Fibroblast of skin of left biceps (primary cell): ENCODE measurements around the gene DYNLT1.

Source experiments
- DNase-seq, 2 experiments: peaks; one replicate each; pipeline ENCODE4 v3.0.0-alpha.2; 2013; ENCODE audit warnings: low read depth in 2 of 2

Gene DYNLT1

DNA sequence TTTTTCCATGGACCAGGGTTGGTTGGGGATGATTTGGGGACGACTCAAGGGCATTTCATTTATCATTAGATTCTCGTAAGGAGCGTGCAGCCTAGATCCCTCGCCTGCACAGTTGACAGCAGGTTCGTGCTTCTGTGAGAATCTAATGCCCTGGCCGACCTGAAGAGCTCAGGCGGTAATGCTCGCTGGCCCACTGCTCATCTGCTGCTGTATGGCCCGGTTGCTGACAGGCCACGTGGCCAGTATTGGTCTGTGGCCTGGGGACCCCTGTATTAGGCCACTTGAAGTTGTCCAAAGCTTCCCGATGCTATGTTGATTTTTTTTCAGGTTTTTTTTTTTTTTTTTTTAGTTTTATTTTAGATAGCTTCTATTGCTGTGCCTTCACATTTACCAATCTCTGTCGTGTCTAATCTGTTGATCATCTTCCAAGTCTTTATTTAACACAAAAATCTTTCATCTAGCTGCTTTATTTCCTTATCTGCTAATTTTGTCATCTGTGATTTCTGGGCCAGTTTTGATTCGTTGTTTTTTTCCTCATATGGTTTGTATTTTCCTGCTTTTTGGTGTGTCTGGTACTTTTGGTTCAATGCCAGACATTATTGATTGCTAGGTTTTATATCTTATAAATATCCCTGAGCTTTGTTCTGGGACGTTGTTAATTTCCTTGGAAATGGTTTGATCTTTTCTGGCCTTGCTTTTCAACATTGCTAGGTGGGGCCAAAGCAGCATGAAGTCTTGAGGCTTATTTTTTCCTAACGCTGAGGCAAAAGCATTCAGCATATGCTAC is 41.1 kb downstream of the DYNLT1 start:
- DNase-seq: no peak

DNA sequence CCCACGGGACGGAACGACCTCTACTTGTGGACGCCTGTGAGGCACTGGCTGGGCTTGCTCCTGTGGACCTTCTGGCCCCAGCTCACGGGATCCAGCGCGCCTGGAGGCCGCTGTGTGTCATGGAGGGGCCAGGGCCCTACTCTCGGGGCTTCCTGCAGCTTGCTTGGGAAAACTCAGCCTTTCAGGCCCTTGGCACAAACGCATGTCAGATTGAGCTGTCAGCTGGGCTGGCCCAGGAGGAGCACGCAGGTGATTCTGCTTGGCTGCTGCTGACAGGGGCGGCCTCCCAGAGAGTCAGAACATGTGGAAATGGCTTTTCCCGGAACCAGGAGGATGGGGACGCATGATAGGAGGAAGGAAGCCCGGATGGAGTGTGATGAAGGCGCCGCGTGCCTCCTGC is 44.9 kb downstream of the DYNLT1 start:
- no peak for DNase-seq

DNA sequence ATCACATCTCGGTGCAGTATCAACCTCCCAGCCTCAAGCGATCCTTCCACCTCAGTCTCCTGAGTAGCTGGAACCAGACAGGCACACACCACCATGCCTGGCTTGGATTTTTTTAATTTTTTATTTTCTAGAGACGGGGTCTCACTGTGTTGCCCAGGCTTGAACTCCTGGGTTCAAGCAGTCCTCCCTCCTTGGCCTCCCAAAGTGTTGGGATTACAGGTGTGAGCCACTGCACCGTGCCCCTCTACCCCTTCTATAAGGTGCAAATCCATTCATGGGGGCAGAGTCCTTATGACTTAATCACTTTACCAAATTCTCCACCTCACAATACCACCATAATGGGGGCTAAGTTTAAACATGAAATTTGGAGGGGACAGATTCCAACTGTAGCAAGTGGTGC is 47.0 kb downstream of the DYNLT1 start:
- no peak for DNase-seq

DNA sequence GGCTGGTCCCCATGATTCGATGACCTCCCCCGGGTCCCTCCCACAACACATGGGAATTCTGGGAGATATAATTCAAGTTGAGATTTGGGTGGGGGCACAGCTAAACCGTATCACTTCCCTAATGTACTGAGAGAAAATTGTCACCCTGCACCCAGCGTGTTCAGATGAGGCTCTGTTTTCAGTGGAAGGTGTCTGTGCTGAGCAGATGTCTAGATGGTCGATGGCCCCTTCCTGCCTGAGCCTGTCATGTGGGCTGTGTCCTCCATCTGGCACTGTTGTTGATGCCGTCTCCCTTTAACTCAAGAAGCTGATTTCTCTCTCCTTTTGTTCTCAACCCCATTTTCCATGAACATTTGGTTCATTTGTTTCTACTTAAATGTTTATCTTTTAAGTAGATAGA is 47.7 kb downstream of the DYNLT1 start:
- DNase-seq: no peak

DNA sequence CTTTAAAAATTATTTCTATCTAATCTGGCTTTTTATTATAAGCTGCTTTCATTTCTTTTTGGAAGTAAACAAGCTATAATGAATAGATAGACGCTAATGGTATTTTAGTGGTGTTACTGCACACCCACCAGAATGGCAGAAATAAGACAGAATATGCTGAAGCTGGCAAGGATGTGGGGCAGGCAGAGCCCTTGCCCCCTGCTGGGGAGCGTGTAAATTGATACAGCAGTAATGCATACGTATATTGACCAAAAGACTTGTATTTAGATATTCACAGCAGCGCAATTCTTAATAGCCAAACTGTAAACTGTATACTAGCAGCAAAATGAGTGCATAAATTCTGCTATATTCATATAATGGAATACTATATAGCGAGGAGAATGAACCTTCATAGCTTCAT is 49.3 kb downstream of the DYNLT1 start:
- DNase-seq: no peak

DNA sequence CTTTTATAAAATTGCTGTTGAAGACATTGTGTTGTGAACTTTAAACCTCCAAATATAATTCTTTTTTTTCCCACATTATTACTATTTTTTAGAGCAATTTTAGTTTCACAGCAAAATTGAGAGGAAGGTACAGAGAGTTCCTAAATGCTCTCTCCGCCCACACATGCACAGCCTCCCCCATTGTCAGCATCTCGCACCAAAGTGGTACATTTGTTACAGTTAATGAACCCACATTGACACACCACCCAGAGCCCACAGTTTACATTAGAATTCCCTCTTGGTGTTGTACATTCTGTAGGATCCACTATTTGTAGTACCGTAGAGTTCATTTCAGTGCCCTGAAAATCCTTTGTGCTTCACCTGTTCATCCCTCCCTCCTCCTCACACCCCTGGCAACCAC is 50.9 kb downstream of the DYNLT1 start:
- no peak for DNase-seq

DNA sequence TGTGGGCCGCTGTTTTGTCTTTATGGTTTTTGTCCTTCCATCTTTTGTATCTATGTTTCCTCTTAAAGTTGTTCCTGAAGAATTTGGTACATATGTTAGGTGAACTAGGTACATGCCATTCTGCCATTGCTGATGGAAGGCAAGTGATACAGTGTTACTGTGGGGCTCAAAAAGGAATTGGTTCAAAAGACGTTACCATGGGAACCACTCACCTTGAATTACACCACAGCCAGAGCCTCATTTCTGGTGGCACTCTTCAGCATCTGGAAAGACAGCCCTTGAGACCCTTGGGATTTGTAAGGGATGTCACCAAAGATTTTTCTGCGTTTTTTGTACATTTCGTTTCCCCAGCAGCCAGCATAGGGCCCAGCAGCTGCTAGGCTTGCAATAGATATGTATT is 52.7 kb downstream of the DYNLT1 start:
- DNase-seq: no peak

DNA sequence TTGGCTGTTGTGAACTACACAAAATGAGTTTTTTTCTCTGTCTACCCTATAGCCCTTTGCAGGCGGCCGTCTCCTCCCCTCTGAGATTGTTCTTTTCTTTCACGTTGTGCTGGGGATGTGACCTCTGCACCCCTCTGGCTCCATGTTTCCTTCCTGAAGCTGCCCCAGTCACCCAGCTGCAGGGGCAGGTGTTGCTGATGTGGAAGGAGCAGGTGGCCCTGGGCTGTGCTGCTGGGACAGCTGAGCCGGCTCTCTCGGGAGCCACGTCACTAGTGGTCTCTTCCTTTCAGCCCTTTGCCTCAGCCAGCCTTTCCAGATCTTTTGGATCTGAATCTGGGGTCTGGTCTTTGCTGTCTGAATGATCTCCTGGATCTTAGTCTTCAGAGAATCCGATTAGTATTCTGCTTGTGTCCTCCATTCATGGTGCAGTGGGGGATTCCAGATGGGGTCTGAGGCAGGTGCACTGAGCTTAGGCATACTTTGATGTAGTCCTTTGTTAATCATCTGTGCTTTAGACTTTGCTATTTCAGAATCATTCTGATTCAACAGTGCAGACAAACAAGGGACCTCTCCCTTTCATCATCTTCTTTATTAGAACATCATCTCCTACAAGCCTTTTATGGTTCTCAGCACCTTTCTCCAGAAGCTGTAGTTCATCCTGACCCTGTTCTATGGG is 53.3 kb downstream of the DYNLT1 start:
- no peak for DNase-seq

DNA sequence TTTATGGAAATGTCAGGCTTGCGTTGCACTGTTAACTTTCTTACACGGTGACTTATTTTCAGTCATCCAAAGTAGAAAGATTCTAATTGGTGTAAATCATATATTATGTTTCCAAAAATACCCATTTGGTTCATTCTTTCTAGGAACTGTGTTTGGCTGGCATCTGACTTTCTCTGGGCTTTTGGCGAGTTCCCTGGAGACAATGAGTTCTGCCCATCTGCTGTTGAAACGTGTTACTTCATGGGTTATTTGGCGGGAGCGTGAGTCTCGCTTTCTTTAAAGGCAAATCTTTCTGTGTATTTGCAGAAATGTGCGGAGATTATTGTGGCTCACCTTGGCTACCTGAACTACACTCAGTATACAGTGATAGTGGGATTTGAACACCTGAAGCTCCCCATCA is 55.2 kb downstream of the DYNLT1 start:
- no peak for DNase-seq

DNA sequence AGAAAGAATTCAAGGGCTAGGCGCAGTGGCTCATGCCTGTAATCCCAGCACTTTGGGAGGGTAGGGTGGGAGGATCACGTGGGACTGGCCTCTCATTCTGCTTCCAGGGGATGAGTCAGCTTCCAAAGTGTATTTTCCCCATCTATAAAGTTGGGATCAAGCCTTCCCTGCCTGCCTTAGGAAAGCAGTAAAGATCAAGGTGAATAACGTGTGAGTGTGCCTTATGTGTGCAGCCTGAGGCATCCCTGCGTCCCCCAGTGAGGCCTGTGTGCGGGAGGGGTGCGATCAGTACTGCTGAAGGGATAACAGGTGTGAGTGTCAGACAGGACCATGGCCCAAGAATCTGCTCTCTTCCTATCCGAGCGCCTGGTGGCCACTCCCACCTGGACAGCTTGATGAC is 57.9 kb downstream of the DYNLT1 start:
- DNase-seq: no peak
